ENCODE results near the gene BROX. TPM values are rescaled to one million over a fixed set of nuclear protein-coding genes. Genes with fewer than 3 reads are reported as not detected.

The BROX gene
- total RNA-seq, 1 donor from 2014 or later: 50.2 TPM

- H3K4me1 ChIP-seq: no peaks in the 10 kb centered on the region
- TF ChIP-seq CTCF (IDR thresholded peaks at IDR 0.05): no peak
- no peak overlapping the region for H3K4me3 ChIP-seq
- intact Hi-C loops (cut with DNase I): no loop called here
- H3K27ac ChIP-seq: no peak overlapping the region
- peaks cover 56% of the 10 kb centered on the region for H3K36me3 ChIP-seq
- H3K9me3 ChIP-seq: no peaks in the 10 kb centered on the region
- DNase-seq (no peak), ATAC-seq (no peak)
- no peaks in the 10 kb centered on the region for H3K27me3 ChIP-seq (ENCODE audit: low read depth)
Measured at GRCh38 chr1:222680080-222680479, 32.3 kb upstream of the BROX start.

GRCh38 chr1:222691016-222691415, 21.3 kb upstream of the BROX start:
- ATAC-seq (no peak), DNase-seq (no peak)
- no peak for TF ChIP-seq CTCF (IDR thresholded peaks at IDR 0.05)
- Histone ChIP-seq H3K4me1 (no peaks in the 10 kb centered on the region), H3K27ac (no peak overlapping the region), H3K4me3 (no peak overlapping the region), H3K9me3 (no peaks in the 10 kb centered on the region), H3K36me3 (peaks cover 62% of the 10 kb centered on the region), H3K27me3 (ENCODE audit: low read depth) (no peaks in the 10 kb centered on the region)
- intact Hi-C loops (cut with DNase I): no loop called here

- ATAC-seq: no peak
- Histone ChIP-seq H3K27ac (no peak overlapping the region), H3K27me3 (ENCODE audit: low read depth) (no peaks in the 10 kb centered on the region), H3K4me3 (no peak overlapping the region), H3K9me3 (no peaks in the 10 kb centered on the region), H3K4me1 (no peaks in the 10 kb centered on the region), H3K36me3 (peaks cover 43% of the 10 kb centered on the region)
- TF ChIP-seq CTCF (IDR thresholded peaks at IDR 0.05): no peak
- intact Hi-C loops (cut with DNase I): no loop called here
- DNase-seq: no peak
Measured at GRCh38 chr1:222694927-222695326, 17.4 kb upstream of the BROX start.

- intact Hi-C loops (cut with DNase I): no loop called here
- H3K4me3 ChIP-seq: no peak overlapping the region
- H3K4me1 ChIP-seq: no peaks in the 10 kb centered on the region
- H3K27me3 ChIP-seq (ENCODE audit: low read depth): no peaks in the 10 kb centered on the region
- no peak for TF ChIP-seq CTCF (IDR thresholded peaks at IDR 0.05)
- ATAC-seq: no peak
- DNase-seq: no peak
- no peak overlapping the region for H3K27ac ChIP-seq
- peaks cover 51% of the 10 kb centered on the region for H3K36me3 ChIP-seq
- no peaks in the 10 kb centered on the region for H3K9me3 ChIP-seq
Measured at GRCh38 chr1:222696741-222697140, 15.6 kb upstream of the BROX start.

DNA sequence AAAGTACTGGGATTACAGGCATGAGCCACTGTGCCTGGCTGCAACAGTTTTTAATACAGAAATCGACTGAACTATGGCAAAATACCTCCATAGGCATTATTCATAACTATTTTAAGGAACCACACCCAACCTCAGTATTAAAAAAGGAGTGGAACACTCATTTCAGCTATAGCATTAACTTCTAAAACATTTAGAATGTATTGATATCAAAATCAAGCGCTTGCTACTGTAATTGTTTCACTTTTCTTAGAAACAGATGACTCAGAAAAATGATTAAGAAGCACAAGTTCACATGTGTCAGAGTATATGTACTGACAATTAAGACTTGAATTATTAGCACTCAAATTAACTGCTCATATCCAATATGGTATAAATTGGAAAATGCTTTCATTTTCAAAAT, 15.2 kb upstream of the BROX start:
- intact Hi-C loops (cut with DNase I): no loop called here
- H3K27me3 ChIP-seq (ENCODE audit: low read depth): no peaks in the 10 kb centered on the region
- peaks cover 51% of the 10 kb centered on the region for H3K36me3 ChIP-seq
- TF ChIP-seq CTCF (IDR thresholded peaks at IDR 0.05): no peak
- no peak overlapping the region for H3K27ac ChIP-seq
- H3K4me1 ChIP-seq: no peaks in the 10 kb centered on the region
- no peaks in the 10 kb centered on the region for H3K9me3 ChIP-seq
- no peak overlapping the region for H3K4me3 ChIP-seq
- no peak for DNase-seq
- ATAC-seq: no peak

- intact Hi-C loops (cut with DNase I): no loop called here
- Histone ChIP-seq H3K27me3 (ENCODE audit: low read depth) (no peaks in the 10 kb centered on the region), H3K27ac (no peak overlapping the region), H3K9me3 (no peaks in the 10 kb centered on the region), H3K4me3 (no peak overlapping the region), H3K4me1 (no peaks in the 10 kb centered on the region), H3K36me3 (peaks cover 51% of the 10 kb centered on the region)
- ATAC-seq: no peak
- no peak for TF ChIP-seq CTCF (IDR thresholded peaks at IDR 0.05)
- no peak for DNase-seq
Measured at GRCh38 chr1:222697826-222698225, 14.5 kb upstream of the BROX start.

Measured in lower lobe of right lung (tissue), 2 donors.